ENCODE measurements around the gene PSTPIP1.

The PSTPIP1 gene

DNA sequence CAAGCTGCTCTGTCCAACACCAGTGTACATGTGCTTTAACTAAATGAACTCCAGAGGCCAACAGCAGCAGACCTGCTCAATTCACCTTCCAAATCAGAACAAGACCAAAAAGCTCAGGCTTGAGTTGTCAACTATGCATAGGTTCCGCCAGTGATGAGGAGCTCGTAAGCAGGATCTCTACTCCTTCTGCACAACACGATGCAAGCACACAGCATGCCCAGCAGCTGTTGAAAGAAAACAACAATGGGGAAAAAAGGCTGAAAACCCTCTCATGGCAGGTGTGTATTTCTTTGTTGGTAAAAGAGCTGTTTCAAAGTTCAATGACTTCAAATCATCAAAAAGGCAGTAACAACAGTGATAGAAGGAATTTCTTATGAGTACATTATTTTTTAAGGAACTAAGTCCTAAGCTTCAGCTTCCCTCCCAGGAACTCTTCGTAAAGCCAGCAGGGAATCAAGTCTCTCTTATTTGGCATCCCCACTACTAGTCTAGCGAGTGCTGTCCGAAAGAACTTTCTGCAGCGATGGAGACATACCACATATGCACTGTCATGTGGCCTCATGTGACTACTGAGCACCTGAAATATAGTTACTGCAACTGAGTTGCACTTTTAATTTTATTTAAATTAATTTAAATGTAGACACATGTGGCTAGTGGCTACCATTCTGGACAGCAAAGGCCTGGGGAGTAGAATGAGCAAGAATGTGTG is 51.9 kb downstream of the PSTPIP1 start:
- DNase-seq = no peak

GRCh38 chr15:77048135-77048876 is 53.4 kb downstream of the PSTPIP1 start:
- peak; percentile 49 for DNase-seq

GRCh38 chr15:77052556-77052955 is 57.6 kb downstream of the PSTPIP1 start:
- DNase-seq = no peak

- no peak for DNase-seq
These were observed 58.8 kb downstream of the PSTPIP1 start for GRCh38 chr15:77053709-77054108.

- peak; percentile 19 for DNase-seq
These were observed 62.1 kb downstream of the PSTPIP1 start for GRCh38 chr15:77057072-77057471.

GRCh38 chr15:77057685-77058084 is 62.8 kb downstream of the PSTPIP1 start:
- DNase-seq = peak; percentile 57

GRCh38 chr15:77058468-77058867 is 63.5 kb downstream of the PSTPIP1 start:
- DNase-seq = no peak

DNA sequence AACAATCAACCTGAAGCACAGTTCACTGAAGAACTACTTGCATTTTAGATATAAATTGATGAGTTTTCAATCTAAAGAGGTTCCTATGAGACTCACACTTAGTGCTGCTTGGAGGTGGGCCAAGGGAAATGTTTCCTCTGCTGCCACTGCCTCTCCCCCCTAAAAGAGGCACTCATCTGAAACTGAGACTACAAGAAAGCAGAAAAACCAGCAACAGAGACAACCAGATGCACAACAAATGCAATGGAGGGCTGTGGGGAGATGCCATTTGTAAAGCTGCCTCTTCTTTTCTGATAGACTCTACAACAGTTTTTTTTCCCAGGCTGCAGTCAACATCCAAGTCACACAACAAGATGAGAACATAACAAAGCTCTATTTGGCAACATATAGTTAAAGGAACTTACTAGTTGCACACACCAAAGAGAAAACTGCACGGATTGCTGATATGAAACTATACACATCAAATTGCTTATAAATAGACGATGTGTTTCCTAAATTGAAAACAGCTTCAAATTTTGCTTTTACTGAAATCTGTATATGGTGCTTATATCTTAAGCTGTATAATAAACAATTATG is 64.9 kb downstream of the PSTPIP1 start:
- DNase-seq = peak; percentile 34

DNA sequence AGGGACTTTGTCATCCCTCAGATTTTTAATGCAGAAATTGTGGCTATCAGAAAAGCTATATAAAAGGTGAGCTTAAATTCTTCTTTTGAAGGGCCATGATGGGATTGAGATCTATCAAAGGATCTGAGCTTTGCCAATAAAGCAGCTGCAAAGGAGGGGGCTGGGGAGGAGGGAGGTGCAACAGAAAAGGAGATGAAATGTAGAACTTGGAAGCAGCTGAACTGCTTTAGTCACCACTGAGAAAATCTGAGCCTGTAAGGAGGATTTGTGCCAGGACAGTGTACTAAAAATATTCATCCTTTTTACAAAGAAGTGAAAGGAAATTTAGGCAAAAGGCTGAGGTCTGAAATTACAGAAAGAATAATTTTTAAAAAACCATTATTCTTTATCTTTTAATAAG is 65.6 kb downstream of the PSTPIP1 start:
- DNase-seq = peak; percentile 64

DNA sequence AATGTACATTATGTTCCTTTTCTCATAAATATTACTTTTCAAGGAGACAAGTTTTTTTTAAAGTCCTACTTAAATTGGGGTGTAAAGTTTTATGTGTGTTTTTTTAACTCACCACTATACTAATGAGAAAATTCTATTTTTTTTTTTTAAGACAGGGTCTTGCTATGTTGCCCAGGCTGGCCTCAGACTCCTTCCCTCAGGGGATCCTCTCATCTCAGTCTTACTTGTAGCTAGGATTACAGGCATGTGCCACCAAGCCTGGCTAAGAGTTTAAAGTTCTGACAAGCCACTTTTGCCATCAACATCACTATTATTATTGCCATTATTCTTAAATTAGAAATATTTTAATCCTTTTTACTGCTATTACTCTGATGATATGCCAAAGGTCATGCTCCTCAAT is 68.3 kb downstream of the PSTPIP1 start:
- DNase-seq = no peak

GRCh38 chr15:77064063-77064462 is 69.1 kb downstream of the PSTPIP1 start:
- DNase-seq = no peak

DNA sequence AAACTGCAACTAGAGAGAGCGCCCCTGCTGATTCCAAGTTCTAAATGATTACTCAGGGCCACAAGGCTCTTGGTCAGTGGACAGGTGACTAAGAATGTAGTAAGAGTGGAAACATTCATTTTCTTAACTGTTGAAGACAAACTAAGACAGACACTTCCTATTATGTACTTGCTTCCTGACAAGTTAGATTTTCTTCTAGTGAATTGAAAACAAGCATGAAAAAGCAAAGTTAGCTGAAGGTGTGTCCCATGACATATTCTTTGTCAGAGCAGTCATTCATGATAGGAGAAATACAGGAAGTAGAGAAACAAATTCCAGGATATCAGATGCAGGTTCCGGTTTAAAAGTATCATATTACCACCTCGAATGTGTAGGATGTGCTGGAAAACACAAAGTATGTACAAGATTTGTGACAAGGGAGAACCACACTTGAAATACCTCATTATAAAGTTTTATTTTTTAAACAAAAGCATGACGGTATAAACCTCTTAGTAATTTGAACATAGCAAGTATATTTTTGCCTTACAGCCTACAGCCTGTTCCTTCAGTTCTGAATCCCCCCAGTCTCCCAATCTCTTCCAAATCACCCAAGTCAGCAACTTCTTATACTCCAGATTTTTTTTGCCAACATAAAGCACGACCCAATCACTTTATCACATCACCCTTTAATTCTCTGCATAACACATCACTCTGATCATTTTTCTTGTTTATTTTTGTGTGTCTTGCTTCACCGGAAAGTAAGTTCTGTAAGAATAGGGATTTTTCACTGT is 69.8 kb downstream of the PSTPIP1 start:
- DNase-seq = no peak

DNA sequence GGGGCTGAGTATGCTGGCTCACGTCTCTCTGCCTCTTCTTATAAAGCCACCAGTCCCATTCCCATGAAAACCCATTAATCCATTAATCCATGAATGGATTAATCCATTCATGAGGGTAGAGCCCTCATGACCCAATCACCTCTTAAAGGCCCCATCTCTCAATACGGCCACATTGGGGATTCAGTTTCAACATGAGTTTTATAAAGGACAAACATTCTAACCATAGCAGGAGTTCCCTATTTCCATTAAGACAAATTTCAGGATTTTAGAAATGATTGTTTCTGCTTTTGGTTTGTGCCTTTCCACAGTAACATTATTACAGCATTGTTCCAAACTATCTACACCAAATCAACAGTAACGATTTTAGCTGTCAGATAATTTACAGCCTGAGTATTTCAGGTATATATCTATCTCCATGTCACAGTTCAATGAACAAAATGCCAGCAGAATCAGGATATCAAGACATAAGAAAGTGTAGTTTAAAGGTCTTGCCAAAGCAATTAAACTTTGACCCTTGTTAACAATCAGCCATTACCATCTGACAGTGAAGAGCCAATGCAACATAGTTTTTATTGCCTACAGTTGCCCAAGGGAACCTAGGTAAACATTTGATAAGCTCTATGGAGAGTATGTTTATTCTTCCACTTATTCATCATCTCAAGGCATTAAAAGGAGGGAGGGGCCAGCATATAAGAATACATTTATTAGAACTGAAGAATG is 72.2 kb downstream of the PSTPIP1 start:
- no peak for DNase-seq

- no peak for DNase-seq
These were observed 72.9 kb downstream of the PSTPIP1 start for GRCh38 chr15:77067691-77068367.

- no peak for DNase-seq
These were observed 73.7 kb downstream of the PSTPIP1 start for GRCh38 chr15:77068633-77069032.

DNA sequence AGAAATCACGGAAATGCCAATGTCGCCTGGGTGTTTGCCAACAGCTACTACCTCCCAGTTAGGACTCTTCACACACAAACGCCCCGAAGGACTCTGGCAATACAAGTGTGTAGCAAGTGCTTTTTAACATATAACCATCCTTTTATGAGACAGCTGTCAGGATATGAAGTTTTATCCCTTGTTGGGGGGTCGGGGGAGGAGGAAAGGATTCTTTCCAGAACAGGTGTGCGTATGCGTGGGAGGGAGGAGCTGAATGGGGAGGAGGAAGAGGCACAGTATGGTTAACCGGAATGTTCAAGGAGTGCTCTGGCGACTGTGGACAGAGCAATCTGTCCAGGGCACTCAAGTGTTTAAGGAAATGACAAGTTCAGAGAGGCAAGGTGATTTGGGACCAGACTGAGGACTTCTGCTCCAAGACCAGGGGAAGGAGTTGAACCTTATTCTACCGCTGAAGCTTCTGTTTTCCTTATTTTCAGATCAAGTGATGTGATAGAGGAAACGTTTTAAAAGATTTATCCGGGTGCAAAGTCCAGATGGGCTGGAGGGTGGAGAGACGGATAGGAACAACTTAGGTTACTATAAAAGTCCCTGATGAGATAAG is 74.7 kb downstream of the PSTPIP1 start:
- no peak for DNase-seq

DNA sequence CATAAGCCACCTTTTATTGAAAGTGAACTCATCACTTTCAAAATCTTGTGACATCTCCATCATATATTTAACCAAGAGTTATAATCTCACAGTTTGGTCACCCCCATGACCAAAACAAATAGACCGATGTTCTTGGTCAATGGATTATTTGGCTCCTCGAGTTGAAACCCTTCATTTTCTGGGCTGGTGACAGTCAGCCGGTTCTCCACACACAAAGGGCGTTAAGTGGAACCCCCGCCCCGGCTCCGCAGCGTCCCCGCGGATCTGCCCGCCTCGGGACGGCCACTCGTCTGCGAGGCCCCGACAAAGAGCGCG is 75.2 kb downstream of the PSTPIP1 start:
- DNase-seq = no peak

- DNase-seq = peak; percentile 92
These were observed 75.8 kb downstream of the PSTPIP1 start, which contains the start of gene TSPAN3 for GRCh38 chr15:77070495-77071304. Gene TSPAN3, minus strand, starts transcription at chr15:77071109. Its CDS starts 155 bp downstream, at chr15:77070954.

- DNase-seq = no peak
These were observed 76.6 kb downstream of the PSTPIP1 start for GRCh38 chr15:77071305-77072223.

DNA sequence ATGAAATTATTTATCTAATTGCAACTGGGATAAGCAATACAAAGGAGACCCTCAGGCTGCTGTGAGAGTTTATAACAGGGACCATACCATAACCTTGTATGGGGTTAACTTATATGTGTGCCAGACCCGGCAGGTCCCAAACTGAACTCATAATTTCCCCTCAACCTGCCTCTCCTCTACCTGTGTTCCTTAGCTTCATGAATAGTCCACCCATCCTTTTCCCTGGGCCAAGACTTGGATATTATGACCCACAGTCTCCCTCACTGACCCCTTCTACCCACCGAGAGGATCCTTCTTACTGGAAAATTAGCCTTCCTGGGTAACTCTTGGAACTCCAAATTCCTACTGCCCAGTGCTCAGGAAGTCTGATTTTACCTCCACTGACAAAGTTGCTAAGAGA is 79.4 kb downstream of the PSTPIP1 start:
- DNase-seq = no peak
